ENCODE data around the gene CPN1.
"Not testable (repeated sequence)": the region's sequence is repeated elsewhere in the genome, so short reads cannot be mapped to it uniquely, and the experiment has no call there.

The CPN1 gene

GRCh38 chr10:100021322-100021721 is 60.3 kb downstream of the CPN1 start:
- no peak for DNase-seq (ENCODE audit: low spot score)

GRCh38 chr10:100020886-100021253 is 60.8 kb downstream of the CPN1 start:
- DNase-seq (ENCODE audit: low spot score), result no peak

DNA sequence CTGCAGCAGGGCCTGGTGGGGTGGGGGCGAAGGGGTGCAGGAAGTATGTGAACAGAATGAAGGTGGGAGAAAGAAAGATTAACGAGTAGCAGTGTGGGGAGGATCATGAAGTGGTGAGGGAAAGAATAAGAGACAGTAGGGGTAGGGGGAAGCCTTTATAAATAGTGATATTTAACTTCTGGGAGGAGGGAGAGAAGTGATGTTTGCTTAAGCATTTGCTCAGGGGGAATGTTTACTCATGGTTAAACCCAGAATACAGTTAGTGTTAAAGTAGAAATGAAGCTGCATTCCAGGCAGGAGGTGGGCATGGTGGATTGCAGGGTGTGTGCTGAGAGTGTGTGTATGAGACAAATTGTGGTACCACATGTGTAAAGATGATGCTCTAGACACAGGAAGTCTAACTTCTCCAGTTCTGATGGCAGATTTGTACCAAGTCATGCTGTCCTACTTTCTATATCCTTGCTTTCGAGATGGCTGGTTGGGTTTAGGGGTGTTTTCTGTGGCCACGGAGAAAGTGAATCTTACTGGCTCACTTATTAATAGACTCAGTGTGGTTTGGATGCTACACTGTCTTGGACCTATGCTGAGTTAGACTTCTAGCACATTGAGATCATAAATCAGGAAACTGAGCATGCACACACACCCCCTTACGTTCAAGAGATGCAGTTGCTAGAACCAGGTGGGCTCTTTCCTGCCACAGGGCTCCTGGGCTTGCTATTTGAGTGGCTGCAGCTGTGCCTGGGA is 61.4 kb downstream of the CPN1 start:
- no peak for DNase-seq (ENCODE audit: low spot score)

DNA sequence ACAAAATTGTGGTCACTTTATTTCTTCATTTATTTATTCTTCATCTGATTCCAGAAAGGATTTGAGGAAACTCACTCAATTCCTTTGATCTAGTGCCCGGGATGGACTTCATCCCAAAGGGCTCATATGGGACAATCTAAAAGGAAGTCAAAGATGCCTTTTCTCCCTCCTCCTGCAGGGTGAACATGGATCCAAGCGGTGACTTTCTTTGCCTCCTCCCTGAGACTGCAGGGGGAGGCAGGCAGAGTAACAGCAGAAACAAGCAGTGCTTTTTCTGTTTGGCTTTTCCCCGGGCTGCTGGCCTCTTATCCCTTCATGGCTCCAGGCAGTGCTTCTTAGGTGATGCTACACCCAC is 61.9 kb downstream of the CPN1 start:
- DNase-seq (ENCODE audit: low spot score), result no peak

DNA sequence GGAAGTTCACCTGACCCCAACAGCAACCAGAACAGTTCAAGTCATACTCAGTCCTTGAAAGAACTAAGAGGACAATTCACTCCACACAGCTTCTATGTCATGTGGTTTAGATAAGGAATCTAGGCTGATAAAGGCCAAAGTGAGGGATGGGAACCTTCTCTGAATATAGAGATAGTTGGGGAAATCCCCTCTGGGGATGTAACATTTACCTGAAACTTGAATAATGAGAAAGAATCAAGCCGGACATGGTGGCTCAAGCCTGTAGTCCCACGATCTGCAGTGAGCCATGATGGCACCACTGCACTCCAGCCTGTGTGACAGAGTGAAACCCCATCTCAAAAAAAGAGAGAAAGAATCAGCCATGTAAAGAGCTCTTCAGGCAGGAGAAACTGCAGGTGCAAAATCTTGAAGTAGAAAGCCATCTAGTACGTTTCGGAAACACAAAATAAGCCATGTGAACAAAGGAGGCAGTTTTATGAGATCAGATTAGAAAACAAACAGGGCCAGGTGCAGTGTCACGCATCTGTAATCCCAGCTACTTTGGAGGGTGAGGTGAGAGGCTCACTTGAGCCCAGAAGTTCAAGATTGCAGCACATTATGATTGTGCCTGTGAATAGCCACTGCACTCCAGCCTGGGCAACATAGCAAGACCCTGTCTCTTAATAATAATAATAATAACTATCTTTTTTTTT is 67.5 kb downstream of the CPN1 start:
- no peak for DNase-seq (ENCODE audit: low spot score)

DNA sequence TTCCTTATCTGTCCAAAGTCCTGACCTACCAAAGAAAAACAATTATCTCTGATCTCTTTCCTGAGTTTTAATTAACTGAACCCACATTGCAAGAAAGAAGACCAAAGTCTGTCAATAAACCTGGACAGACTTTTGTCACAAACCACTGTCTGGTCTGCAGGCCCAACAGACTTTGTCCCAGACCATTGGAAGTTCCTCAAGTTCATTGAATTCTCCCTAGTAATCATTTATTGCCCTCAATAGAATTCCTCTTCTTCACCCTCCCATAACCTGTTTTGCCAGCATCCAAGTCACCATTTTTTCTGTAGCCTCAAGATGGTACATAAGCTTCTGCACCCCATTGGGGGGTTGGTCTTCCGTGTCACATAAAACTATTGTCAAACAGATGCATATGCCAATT is 68.0 kb downstream of the CPN1 start:
- DNase-seq (ENCODE audit: low spot score), result no peak

DNA sequence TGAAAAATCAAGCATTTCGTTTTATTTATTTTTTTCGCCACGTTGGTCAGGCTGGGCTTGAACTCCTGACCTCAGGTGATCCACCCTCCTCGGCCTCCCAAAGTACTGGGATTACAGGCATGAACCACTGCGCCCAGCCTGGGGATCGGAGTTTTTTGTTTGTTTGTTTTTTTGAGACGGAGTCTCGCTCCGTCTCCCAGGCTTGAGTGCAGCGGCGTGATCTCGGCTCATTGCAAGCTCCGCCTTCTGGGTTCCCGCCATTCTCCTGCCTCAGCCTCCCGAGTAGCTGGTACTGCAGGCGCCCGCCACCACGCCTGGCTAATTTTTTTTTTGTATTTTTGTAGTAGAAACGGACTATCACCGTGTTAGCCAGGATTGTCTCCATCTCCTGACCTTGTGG is 69.8 kb downstream of the CPN1 start:
- not testable (repeated sequence) for DNase-seq (ENCODE audit: low spot score)

- DNase-seq (ENCODE audit: low spot score), result peak; percentile 93
Observed at GRCh38 chr10:100009793-100010676, 71.6 kb downstream of the CPN1 start, which contains the start of gene DNMBP. DNMBP (minus strand) TSS chr10:100009947; CDS start chr10:99972124, 37,823 bp downstream.

DNA sequence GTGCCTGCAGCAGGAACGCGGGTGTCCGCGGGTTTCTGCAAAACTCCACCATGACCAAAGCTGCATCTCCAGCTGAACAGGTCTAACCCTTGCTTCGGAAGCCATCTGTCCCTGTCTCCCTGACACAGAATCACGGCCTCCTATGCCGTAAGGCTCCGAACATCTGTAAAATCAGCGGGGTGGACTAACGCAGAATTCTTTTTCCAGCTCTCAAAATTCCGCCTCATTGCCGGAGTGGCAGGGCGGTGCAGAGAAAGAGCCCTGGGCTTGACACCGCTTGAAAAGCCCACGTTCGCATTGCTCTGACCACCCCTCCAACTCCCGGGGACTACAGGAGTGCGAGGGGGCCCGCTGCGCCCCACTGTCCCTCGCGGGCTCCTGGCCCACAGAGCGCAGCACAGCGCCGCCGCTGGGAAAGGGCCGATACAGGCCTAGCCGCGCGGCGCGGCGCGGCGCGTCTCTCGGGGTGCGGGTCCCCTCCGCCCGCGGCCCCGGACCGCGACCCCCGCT is 72.3 kb downstream of the CPN1 start:
- no peak for DNase-seq (ENCODE audit: low spot score)

GRCh38 chr10:100008708-100009282 is 72.9 kb downstream of the CPN1 start:
- DNase-seq (ENCODE audit: low spot score), result no peak

GRCh38 chr10:100008142-100008522 is 73.5 kb downstream of the CPN1 start:
- DNase-seq (ENCODE audit: low spot score), result no peak

DNA sequence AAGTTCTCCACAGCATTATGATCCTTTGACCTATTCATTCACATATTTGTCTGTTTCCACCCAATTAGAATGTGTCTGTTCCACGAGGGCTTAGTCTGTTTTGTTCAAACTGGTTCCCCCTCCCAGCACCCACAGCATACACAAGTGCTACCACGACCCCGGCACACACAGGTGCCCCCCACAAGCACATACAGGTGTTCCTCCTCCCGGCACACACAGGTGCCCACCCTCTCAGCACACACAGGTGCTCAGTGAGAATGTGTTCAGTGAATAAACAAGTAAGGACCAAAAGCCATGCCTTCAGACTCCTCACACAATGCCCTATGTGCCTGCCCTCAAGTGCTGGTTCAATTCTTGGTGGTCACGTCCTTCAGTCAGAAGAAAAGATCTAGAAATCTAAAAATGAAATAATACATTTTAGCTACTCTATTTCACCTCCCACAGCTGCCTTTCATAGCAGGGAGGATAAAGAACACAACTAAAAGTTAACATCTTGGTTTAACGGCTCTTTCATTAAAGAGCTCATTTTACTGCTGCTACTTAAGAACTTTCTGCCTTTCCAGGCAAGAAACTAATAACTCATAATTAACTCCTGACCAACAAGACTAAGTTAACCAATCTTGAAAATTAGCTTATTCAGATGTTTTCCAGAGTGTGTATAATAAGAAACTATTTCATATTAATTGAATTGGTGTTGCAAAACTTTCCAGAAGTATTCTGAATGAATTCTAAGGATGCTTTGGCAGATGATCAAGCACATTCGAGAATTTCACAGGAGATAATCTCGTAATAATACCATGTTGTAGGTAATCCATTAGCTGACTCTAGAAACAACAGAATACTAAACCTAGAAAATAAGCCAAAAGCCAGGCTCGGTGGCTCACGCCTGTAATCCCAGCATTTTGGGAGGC is 74.2 kb downstream of the CPN1 start:
- no peak for DNase-seq (ENCODE audit: low spot score)

GRCh38 chr10:100006243-100006886 is 75.3 kb downstream of the CPN1 start:
- no peak for DNase-seq (ENCODE audit: low spot score)

- DNase-seq (ENCODE audit: low spot score), result no peak
Observed at GRCh38 chr10:100004805-100005510, 76.7 kb downstream of the CPN1 start.

- DNase-seq (ENCODE audit: low spot score), result no peak
Observed at GRCh38 chr10:100000109-100000644, 81.5 kb downstream of the CPN1 start.

DNA sequence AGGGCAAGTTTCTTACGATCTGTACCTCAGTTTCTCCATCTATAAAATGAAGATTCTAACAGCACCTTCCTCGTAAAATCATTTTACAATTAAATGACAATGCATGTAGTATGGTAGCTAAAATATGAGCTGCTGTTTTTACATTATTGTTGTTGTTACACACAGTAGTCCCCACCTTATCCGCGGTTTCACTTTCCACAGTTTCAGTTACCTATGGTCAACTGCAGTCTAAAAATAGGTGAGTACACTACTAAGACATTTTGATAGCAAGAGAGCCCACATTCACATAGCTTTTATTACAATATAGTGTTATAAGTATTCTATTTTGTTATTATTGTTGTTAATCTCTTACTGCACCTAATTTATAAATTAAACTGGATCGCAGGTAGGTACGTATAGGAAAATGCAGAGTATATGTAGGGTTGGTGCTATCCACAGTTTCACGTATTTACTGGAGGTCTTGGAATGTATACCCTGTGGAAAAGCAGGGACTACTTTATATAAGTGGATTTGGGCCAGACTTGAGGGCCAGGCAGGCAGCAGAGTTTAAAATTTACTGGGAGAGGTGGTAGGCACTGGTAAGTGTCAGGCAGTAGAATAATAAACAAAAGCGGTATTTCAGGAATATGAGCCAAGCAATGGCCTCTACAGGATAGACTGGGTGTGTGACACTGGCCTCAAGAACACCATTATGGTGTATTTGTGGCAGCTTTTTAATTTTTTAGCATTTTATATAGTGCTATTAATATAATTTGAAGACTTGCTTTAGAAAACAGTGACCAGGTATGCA is 82.2 kb downstream of the CPN1 start:
- no peak for DNase-seq (ENCODE audit: low spot score)

GRCh38 chr10:99998889-99999288 is 82.8 kb downstream of the CPN1 start:
- no peak for DNase-seq (ENCODE audit: low spot score)

DNA sequence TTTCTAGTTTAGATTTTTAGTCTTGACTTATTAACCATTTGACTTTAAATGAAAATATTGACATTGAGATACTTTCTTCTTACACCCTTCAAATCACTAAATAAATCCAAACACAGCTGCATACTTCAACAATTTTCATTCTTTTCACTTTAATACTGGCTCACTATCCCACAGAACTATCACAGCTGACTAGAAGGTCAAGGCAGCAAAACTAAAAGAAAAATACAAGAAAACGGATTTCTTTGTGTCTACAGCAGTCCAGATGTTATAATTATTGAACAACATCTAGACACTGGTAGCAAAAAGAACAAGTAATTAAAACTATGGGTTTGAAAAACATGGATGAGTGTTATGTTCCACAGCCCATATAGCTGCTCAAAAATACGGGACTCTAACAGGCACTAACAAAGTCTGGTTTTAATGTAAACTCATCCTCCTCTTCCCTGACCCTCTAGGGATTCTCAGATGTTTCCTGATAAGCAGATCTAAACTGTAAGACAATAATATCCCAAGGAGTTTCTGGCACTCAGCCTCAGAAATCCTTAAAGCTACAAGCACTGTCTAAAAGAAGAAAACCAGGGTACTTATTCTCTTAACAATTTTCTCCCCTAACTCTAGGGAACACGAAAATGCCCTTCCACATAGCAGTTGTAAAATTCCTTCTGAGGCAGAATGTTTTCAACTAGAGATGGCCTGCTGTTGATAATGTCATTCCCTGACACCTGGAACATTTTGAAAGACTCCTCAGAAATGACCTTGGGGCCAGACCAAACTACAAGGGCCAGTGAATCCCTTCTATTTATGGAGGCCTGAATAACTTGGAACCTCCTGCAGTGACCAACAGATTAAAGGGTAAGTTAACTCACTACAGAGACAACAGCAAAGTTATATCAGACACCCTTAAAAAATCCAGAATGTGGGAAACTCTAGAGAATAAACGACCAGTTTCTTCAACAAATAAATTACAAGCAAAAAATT is 84.7 kb downstream of the CPN1 start:
- no peak for DNase-seq (ENCODE audit: low spot score)

Measured in D341Med (cell line).